ENCODE measurements around the gene TMEM190.

DNA sequence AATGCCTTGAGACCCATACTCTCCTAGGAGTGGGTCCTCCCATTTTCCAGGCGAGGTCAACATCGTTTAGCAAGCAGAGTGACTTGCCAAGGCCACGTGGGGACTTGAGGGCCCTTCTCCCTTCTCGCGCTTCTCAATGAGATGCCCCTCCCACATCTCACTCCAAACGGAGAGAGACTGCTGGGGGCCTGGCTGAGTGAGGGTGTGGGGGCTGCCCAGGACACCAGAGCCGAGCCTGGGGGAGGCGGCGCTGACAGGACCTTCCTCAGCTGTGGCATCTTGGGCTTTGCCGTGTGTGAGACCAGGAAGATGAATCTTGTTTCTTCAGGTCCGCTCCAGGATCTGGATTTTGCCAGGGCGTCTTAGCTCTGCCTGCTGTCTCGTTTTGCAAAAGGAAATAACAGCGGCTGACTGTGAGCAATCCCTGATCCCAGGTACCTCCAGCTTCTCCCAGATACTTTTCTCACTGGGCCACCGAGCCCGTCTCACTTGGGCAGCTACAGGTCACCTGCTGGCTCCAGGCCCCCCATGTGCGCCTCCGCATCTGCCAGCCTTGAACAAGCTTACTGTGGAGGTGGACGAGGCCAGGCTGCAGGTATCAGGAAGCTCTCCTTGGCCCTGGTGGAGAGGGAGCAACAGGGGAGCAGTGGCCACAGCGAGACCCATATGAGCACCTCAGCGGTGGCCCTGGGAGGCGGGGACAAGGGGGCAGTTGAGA, 28.1 kb upstream of the TMEM190 start:
- TF ChIP-seq ZEB2 (IDR thresholded peaks at IDR 0.05) (no peak), KDM1A (IDR thresholded peaks at IDR 0.05) (no peak), POU5F1 (IDR thresholded peaks at IDR 0.05; ENCODE audit: borderline replicate concordance, low read depth, low read length, partially characterized antibody) (no peak), RAD21 (CRISPR knock-in tag; conservative IDR thresholded peaks at IDR 0.05 in 1 of 2, IDR thresholded peaks at IDR 0.05 in 1 of 2) (no peak), NR2F6 (CRISPR knock-in tag; IDR thresholded peaks at IDR 0.05) (no peak)

All from K562 (cell line).